BJ (cell line): ENCODE data around the gene C1S. TPM values are rescaled to one million over a fixed set of nuclear protein-coding genes. Genes with fewer than 3 reads are reported as not detected.

ENCODE experiments used
- CTCF ChIA-PET: fragments of 350-600 bp; formaldehyde crosslinking; extraction: SDS; loops from one replicate; lab custom pipeline; 2021; ENCODE audit warnings: antibody characterized with exemption, inconsistent platforms; lab: Yijun Ruan, JAX
- POLR2A ChIA-PET: fragments of 300-600 bp; sonication (Branson Sonifier 250); formaldehyde crosslinking; extraction: SDS; loops from one replicate; lab custom pipeline; 2021; ENCODE audit warnings: antibody characterized with exemption; lab: Charles Lee
- DNase-seq: peaks from one replicate; pipeline ENCODE4 v3.0.0-alpha.2; 2011; ENCODE audit warnings: low read depth
- H3K27me3 ChIP-seq: 2 replicates; pipeline ENCODE4 v1.6.0; 2011; ENCODE audit warnings: low read length; ENCODE audit not compliant: control insufficient read depth, insufficient read depth
- H3K36me3 ChIP-seq: 2 replicates; pipeline ENCODE4 v1.5.1; 2011; ENCODE audit warnings: low read length; ENCODE audit not compliant: control insufficient read depth, insufficient read depth
- H3K4me3 ChIP-seq: 2 replicates; pipeline ENCODE4 v1.5.1; 2011; ENCODE audit warnings: low read depth, mild to moderate bottlenecking, control low read depth, low read length
- CTCF ChIP-seq: IDR thresholded peaks from 2 replicates; pipeline ENCODE4 v1.5.1; 2011; ENCODE audit warnings: low read depth, mild to moderate bottlenecking, control low read depth, inconsistent platforms, low read length, moderate library complexity; ENCODE audit not compliant: insufficient read depth
- polyA plus RNA-seq: library from polyadenylated mRNA; depleted of rRNA; stranded (reverse); fragments of >200 nt; gene quantifications from 2 replicates; pipeline ENCODE4 v1.2.3, GENCODE V29; 2011; rRNA removed
- small RNA-seq: library from RNA; depleted of rRNA; stranded (forward); fragments of <200 nt; gene quantifications from one replicate; pipeline ENCODE3, GENCODE V24; 2012; ENCODE audit warnings: low replicate concordance, low read depth; ENCODE audit not compliant: insufficient read length

The C1S gene
- polyA plus RNA-seq, 1 experiment = 341 TPM

GRCh38 chr12:7118881-7119280, 58.4 kb downstream of the C1S start:
- TF ChIP-seq CTCF = no peak
- Histone ChIP-seq H3K36me3 (peaks cover 10% of the 10 kb centered on the region), H3K4me3 (no peak overlapping the region), H3K27me3 (no peaks in the 10 kb centered on the region)
- ChIA-PET POLR2A (no interaction called here), CTCF (interaction anchor here (0.6 to 5.3 kb wide), 4 partner anchors 10 to 174 kb away, joined by 3 to 29 read pairs (median 6); partner anchors contain the start of genes C1RL, C1S and CLSTN3)
- no peak for DNase-seq

GRCh38 chr12:7120166-7120565, 59.6 kb downstream of the C1S start:
- TF ChIP-seq CTCF = no peak
- Histone ChIP-seq H3K4me3 (no peak overlapping the region), H3K36me3 (peaks cover 10% of the 10 kb centered on the region), H3K27me3 (no peaks in the 10 kb centered on the region)
- ChIA-PET CTCF (interaction anchor here (0.9 to 5.3 kb wide), 2 partner anchors 11 to 60 kb away, joined by 4 to 29 read pairs; partner anchors contain the start of genes C1RL and C1S), POLR2A (no interaction called here)
- DNase-seq = no peak

Small RNAs within 50 kb of the gene (small RNA-seq; reads per million reads assigned to genes)
- gene AC006512.1 = not detected
- not detected for gene RNU6-485P

Other genes with a start within 250 kb of the C1S start
- gene GPR162, start 238.9 kb upstream of the C1S start, polyA plus RNA-seq = 3.3 and 6.6 TPM in 2 replicates
- 40.9 and 71.6 TPM in 2 replicates for gene P3H3, start 232.3 kb upstream of the C1S start, polyA plus RNA-seq
- 3.3 and 5.3 TPM in 2 replicates for gene GNB3, start 219.8 kb upstream of the C1S start, polyA plus RNA-seq
- 39.2 and 57.1 TPM in 2 replicates for gene CDCA3, start 209.4 kb upstream of the C1S start, polyA plus RNA-seq
- gene USP5, start 208.6 kb upstream of the C1S start, polyA plus RNA-seq = 52.9 and 90.0 TPM in 2 replicates
- gene TPI1, start 193.2 kb upstream of the C1S start, polyA plus RNA-seq = 2,446 and 2,656 TPM in 2 replicates
- 5.0 and 7.3 TPM in 2 replicates for gene SPSB2, start 187.4 kb upstream of the C1S start, polyA plus RNA-seq
- 12.7 and 13.3 TPM in 2 replicates for gene LRRC23, start 155.9 kb upstream of the C1S start, polyA plus RNA-seq
- 27.9 and 29.7 TPM in 2 replicates for gene ENO2, start 146.1 kb upstream of the C1S start, polyA plus RNA-seq
- gene ATN1, start 132.8 kb upstream of the C1S start, polyA plus RNA-seq = 13.0 and 15.9 TPM in 2 replicates
- not detected in 2 replicates for gene RNU7-1, start 116.9 kb upstream of the C1S start, polyA plus RNA-seq
- 489 and 709 TPM in 2 replicates for gene C12orf57, start 116.7 kb upstream of the C1S start, polyA plus RNA-seq
- gene PTPN6, start 109.4 kb upstream of the C1S start, polyA plus RNA-seq = 0.15 and 0.27 TPM in 2 replicates
- gene PHB2, start 90.1 kb upstream of the C1S start, polyA plus RNA-seq = 283 and 369 TPM in 2 replicates
- gene EMG1, start 89.8 kb upstream of the C1S start, polyA plus RNA-seq = 37.5 and 53.9 TPM in 2 replicates
- 26.3 and 31.2 TPM in 2 replicates for gene LPCAT3, start 42.2 kb upstream of the C1S start, polyA plus RNA-seq
- 668 and 703 TPM in 2 replicates for gene C1R, start 31.7 kb downstream of the C1S start, polyA plus RNA-seq
- gene C1RL, start 48.5 kb downstream of the C1S start, polyA plus RNA-seq = 33.6 and 50.5 TPM in 2 replicates
- not detected in 2 replicates for gene RBP5, start 68.2 kb downstream of the C1S start, polyA plus RNA-seq
- gene CLSTN3, start 69.7 kb downstream of the C1S start, polyA plus RNA-seq = 14.3 and 19.2 TPM in 2 replicates
- gene PEX5, start 129.0 kb downstream of the C1S start, polyA plus RNA-seq = 14.8 and 21.4 TPM in 2 replicates
- gene ACSM4, start 243.4 kb downstream of the C1S start, polyA plus RNA-seq = not detected in 2 replicates